Neutrophil (primary cell): ENCODE measurements around the gene ASCL5.

Experiments
- H3K27ac ChIP-seq: fragments of 200-600 bp; sonication (generic); 2 replicates; pipeline ENCODE4 v1.5.1; 2016; ENCODE audit warnings: mild to moderate bottlenecking, moderate library complexity
- H3K27me3 ChIP-seq: fragments of 200-600 bp; sonication (generic); 2 replicates; pipeline ENCODE4 v1.6.0; 2016; ENCODE audit warnings: mild to moderate bottlenecking
- H3K36me3 ChIP-seq: fragments of 200-600 bp; sonication (generic); 2 replicates; pipeline ENCODE4 v1.5.1; 2017
- H3K4me1 ChIP-seq, 2 experiments: fragments of 200-600 bp in 1 of 2; sonication (generic) in 1 of 2; 1 replicate in 1 of 2; 2 replicates in 1 of 2; pipeline versions ENCODE4 v1.5.1 to v1.6.1; 2013 to 2016; ENCODE audit warnings: low read depth in 1 of 2, low read length in 1 of 2, mild to moderate bottlenecking in 1 of 2, moderate library complexity in 1 of 2; ENCODE audit not compliant: control insufficient read depth in 1 of 2, insufficient read depth in 1 of 2
- H3K4me3 ChIP-seq, 2 experiments: fragments of 200-600 bp in 1 of 2; sonication (generic) in 1 of 2; 1 replicate in 1 of 2; 2 replicates in 1 of 2; pipeline ENCODE4 v1.5.1; 2013 to 2016; ENCODE audit warnings: low read depth in 1 of 2, low read length in 1 of 2, mild to moderate bottlenecking in 1 of 2, moderate library complexity in 1 of 2
- H3K9me3 ChIP-seq: fragments of 200-600 bp; sonication (generic); 2 replicates; pipeline ENCODE4 v1.5.1; 2016
- TF ChIP-seq, protein P1 (sequence below): fragments of 200-600 bp; sonication (generic); IDR thresholded peaks from 2 replicates; pipeline ENCODE4 v1.5.1; 2016; ENCODE audit warnings: antibody characterized with exemption

Gene ASCL5

DNA sequence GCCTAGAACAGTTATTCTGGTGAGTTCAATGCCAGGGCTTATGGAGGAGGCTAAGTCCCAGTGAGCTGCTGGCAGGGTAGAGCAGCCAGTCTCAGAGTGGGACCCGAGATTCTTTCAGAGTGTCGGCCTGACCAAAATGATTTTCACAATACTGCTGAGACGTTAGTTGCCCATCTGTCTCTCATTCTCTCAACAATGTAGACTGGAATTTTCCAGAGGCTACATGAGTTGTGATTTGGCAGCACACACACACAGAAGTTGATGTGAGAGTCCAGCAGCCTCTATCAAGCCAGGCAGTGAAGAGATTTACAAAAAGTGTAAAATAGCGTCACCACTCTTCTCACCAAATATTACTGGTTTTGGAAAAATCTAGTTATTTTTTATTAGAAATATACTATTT lies 36.4 kb downstream of the ASCL5 start:
- Histone ChIP-seq H3K27me3 (peaks cover 14% of the 10 kb centered on the region), H3K4me3 (no peak overlapping the region), H3K36me3 (no peaks in the 10 kb centered on the region), H3K27ac (no peak overlapping the region), H3K4me1 (no peaks in the 10 kb centered on the region), H3K9me3 (no peaks in the 10 kb centered on the region)
- TF ChIP-seq, protein P1, sequence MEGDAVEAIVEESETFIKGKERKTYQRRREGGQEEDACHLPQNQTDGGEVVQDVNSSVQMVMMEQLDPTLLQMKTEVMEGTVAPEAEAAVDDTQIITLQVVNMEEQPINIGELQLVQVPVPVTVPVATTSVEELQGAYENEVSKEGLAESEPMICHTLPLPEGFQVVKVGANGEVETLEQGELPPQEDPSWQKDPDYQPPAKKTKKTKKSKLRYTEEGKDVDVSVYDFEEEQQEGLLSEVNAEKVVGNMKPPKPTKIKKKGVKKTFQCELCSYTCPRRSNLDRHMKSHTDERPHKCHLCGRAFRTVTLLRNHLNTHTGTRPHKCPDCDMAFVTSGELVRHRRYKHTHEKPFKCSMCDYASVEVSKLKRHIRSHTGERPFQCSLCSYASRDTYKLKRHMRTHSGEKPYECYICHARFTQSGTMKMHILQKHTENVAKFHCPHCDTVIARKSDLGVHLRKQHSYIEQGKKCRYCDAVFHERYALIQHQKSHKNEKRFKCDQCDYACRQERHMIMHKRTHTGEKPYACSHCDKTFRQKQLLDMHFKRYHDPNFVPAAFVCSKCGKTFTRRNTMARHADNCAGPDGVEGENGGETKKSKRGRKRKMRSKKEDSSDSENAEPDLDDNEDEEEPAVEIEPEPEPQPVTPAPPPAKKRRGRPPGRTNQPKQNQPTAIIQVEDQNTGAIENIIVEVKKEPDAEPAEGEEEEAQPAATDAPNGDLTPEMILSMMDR: no peak

DNA sequence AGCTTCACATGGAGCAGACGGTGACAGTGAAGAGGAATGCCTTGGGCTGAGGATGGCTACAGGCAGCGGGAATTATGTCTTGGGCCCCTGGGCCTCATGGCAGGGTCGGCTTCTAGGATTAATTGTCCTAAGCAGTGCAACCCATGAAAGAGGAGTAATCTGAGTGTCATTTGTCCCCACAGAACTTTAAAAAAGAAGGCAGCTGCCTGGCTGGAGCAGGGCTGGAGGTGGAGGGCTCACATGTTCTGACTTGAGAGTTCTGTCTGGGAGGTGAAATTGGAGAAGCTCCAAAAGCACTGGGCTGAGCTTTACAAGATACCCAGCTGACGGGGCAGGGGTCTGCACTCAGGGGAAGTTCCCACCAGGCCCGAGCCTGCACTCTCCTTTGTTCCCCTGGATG lies 37.4 kb downstream of the ASCL5 start:
- peaks cover 17% of the 10 kb centered on the region for H3K27me3 ChIP-seq
- H3K4me1 ChIP-seq: no peaks in the 10 kb centered on the region
- no peak overlapping the region for H3K4me3 ChIP-seq
- no peaks in the 10 kb centered on the region for H3K36me3 ChIP-seq
- TF ChIP-seq, protein P1: no peak
- no peaks in the 10 kb centered on the region for H3K9me3 ChIP-seq
- no peak overlapping the region for H3K27ac ChIP-seq

DNA sequence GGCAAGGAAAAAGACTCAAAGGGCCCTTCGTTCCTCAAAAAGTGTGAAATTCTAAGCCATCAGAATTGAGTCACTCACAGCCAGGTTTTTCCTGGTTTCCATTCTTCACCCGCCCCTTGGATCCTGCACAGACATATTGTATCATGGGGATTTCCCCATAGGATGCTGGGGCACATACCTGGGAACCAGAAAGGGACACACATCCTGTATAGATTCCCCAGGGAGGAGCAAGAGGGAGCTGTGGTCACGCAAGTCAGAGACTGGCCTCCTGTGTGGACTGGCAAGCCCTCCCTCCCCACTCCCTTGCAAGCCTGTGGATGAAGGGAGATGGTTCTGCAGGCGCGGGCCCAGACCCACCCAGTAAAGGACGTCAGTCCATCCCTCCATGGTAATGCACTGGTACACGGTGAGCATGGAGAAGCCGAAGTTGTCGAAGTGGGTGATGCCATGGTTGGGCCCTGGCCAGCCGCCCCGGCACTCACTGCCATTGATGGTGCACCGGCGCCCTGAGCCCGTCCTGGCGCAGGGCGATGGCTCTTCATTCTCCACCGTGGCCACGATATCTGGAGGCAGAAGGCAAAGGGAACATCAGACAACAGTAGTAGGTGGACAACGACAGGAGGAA lies 38.0 kb downstream of the ASCL5 start:
- H3K4me3 ChIP-seq: no peak overlapping the region
- H3K9me3 ChIP-seq: no peaks in the 10 kb centered on the region
- no peaks in the 10 kb centered on the region for H3K4me1 ChIP-seq
- H3K27me3 ChIP-seq: peaks cover 23% of the 10 kb centered on the region
- H3K36me3 ChIP-seq: no peaks in the 10 kb centered on the region
- TF ChIP-seq, protein P1: no peak
- no peak overlapping the region for H3K27ac ChIP-seq

DNA sequence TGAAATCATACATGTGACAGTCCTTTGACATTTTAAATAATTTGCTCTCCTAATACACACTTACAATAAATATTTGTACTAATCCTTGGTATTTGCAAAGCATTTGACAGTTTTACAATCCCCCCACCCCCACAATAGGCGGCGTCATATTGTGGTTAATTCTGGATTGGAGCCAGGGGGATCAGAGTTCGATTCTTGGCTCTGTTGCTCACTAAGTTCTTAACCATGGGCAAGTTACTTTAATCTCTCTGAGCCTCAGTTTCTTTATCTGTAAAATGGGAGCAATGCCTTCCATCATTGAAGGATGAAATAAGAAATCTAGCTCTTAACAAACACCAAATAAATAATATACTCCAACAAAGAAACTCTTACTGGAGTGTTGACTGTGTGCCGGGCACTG lies 38.6 kb downstream of the ASCL5 start:
- H3K9me3 ChIP-seq: no peaks in the 10 kb centered on the region
- H3K4me3 ChIP-seq: no peak overlapping the region
- no peak overlapping the region for H3K27ac ChIP-seq
- no peaks in the 10 kb centered on the region for H3K4me1 ChIP-seq
- TF ChIP-seq, protein P1: no peak
- H3K36me3 ChIP-seq: no peaks in the 10 kb centered on the region
- peaks cover 29% of the 10 kb centered on the region for H3K27me3 ChIP-seq

DNA sequence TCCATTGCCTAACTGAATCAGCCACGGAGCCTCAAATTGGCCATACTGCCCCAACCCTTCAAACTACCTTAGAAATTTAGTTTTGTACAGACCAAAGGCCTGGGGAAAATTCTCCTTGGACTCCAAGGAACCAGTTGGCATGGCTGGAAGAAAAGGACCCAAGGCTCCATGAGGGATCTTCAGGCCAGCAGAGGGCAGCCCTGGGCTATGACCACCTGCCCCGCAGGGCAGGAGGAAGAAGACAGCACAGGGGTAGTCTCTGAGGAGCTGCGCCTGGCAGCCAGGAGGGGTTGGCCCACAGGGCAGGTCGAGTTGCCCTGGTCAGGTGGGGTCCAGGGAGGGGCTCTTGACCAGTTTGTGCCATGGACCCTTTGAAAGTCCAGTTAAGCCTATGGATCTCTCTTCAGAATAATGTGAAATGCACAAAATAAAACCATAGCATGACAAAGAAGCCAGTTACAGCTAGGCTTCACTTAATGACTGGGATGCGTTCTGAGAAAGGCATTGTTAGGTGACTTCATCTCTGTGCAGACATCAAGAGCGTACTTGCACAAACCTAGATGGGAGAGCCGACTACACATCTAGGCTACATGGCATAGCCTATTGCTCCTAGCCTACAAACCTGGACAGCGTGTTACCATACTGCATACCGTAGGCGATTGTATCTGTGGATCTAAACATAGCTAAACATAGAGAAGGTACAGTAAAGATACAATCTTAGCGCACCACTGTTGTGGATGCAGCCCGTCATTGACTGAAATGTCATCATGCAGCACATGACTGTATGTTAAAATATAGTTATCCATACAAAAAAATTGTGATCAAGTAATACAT lies 40.9 kb downstream of the ASCL5 start:
- TF ChIP-seq, protein P1: no peak
- H3K9me3 ChIP-seq: no peaks in the 10 kb centered on the region
- H3K27ac ChIP-seq: no peak overlapping the region
- peaks cover 35% of the 10 kb centered on the region for H3K27me3 ChIP-seq
- no peak overlapping the region for H3K4me3 ChIP-seq
- no peaks in the 10 kb centered on the region for H3K36me3 ChIP-seq
- H3K4me1 ChIP-seq: no peaks in the 10 kb centered on the region
